NCI-H2171 treated with DMSO at 0.1 percent for 48 hours (cell line): ENCODE measurements around the gene BEND6.

Experiments
- DNase-seq: peaks from one replicate; lab custom pipeline; 2025; lab: John Stamatoyannopoulos, UW

Gene BEND6, protein sequence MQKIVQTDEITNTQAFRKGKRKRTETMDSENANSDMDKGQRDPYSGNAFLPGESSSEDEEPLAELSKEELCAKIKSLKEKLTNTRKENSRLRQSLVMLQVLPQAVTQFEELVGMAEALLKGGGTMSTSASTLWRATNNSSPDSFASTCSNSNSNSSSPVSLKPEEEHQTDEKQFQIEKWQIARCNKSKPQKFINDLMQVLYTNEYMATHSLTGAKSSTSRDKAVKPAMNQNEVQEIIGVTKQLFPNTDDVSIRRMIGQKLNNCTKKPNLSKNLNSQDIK

DNA sequence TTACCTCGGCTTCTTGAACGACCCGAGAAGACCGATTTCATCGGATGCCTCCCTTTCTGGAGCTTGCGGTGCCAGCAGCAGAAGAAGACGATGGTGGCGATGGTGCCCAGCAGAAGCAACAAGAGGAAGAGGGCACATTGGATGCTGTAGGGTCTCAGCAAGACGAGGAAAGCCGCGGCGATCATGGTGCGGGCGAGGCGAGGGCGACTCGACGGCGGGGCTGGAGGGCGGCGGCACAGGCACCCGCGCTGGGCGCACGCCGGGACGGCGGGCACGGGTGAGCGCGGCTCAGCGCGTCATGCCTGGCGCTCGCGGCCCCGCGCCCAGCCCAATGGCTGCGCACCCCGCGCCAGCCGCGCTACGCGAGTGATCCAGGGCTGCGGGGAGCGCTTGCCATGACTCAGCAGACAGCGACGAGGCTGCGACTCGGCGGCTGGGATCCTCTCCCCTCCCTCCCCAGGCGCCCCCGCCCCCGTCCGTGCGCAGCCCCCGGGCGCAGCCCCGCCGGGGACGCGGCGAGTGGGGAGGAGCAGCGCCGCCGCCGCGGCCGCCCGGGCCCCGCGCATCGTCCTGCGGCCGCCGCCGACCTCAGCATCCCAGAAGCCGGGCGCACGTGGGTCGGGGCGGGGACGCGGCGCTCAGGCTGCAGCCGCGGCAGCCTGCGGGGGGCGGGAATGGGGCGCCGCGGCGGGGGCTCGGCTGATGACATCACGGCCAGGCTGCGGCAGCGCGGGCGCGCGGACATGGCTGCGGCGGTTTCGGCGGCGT is at the start of gene BEND6:
TSS of gene BEND6 (plus strand) at position 705 of the 768 bp plus-strand sequence. CDS start 26,704 bp downstream, outside the sequence.
- DNase-seq, result peak; percentile 81

DNA sequence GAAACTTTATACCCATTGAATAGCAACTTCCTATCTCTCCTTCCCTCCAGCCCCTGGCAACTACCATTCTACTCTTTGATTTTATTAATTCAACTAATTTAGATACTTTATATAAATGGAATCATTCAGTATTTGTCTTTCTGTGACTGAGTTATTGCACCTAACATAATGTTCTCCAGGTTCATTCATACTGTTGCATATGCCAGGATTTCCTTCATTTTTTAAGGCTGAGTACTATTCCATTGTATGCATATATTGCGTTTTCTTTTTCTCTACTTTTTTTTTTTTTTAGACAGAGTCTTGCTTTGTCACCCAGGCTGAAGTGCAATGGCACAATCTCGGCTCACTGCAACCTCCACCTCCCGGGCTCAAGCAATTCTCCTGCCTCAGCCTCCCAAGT is 49.5 kb upstream of the BEND6 start:
- DNase-seq, result no peak

DNA sequence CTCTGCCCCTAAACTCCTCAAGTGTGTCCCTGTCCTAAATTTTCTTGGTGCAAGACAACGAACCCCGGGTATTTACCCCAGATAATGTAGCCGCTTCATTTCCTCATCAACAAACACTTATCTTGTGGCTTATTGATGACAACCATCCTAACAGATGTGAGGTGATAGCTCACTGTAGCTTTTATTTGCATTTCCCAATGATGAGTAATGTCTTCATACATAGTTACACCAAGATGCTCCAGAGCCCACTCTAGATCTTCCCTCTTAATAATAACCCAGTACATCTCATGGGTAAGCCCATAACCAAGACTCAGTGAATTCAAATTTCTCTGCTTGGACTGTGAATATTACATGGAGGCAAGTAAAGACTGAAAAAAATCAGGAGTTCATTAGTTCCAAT is 48.2 kb upstream of the BEND6 start:
- no peak for DNase-seq

DNA sequence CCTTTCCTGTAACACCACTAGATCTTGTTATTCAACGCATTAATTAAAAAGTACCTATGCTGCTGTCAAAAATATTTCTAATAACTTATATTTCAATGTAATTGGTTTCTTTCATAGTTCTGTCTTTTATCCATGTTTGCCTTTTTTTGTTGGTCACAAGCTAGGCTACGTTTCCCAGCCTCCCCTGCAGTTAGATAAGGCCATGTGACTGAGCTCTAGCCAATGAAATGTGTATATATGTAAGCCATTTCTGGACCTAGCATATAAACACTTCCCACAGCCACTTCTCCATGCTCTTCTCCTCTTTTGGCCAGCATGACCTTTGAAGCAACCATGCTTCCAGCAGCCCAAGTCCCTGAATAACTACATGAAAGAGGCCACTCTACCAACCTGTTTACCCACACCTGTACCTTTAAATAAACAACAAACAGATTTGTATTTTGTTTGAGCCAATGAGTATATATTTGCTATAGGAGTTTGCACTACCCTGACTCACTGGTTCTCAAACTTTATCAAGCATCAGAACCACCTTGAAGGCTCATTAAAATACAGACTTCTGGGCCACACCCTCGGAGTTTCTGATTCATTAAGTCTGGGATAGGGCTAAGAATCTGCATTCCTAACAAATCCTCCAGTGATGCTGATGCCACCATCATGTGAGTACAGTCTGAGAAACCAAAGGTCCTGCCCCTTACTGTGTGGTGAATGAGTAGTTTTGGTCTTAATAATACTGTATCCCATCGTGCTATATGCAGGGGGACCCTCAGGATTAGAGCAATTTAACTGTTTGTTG is 45.6 kb upstream of the BEND6 start:
- no peak for DNase-seq

DNA sequence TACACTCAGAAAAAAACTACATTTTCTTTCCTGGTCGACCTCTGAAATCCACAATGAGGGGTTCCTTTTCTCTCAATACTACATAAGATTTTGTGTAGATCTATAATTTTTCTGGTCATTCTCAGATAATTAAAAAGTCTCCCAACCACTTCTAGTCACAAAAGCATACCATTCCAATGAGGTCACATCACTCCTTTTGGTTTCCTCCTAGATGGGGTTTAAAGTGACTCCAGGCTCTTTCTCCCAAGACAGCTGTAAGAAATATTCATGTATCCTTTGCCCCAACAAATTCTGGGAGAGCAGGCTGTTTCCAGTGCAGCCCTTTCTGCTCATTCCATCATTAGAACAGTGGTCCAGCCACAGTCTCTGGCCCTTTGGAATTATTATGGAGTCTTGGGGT is 43.1 kb upstream of the BEND6 start:
- DNase-seq, result no peak

DNA sequence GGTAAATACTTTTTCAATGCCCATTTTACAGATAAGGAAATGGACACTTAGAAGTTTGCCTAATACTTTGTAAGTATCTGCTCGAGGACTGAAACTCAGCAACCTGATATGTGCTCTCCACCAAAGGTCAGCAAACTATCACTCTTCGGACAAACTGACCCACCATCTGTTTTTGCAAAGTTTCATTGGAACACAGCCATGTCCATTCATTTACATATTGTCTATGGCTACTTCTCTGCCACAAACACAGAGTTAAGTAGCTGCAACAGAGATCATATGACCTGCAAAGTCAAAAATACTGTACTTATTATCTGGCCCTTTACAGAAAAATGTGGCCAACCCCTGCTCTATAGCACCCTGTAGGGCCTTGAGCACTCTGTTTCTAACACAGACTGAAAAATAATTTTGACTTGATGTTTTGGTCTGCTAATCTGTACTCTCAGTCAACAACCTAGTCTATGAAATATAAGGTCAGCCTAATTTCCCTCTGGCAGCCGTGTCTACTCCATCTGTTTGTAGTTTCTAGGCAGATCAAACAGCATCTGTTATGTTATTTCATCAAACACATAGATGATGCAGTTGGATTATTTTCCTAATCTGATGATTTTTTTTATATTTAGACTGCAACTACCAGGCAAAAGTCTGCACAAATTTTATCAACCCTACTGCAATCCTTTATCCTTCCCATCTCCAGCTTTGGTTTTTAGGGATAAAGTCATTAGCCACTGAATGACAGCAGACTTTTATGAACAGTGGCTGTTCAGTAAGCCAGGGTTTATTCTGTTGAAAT is 41.4 kb upstream of the BEND6 start:
- peak; percentile 92 for DNase-seq

DNA sequence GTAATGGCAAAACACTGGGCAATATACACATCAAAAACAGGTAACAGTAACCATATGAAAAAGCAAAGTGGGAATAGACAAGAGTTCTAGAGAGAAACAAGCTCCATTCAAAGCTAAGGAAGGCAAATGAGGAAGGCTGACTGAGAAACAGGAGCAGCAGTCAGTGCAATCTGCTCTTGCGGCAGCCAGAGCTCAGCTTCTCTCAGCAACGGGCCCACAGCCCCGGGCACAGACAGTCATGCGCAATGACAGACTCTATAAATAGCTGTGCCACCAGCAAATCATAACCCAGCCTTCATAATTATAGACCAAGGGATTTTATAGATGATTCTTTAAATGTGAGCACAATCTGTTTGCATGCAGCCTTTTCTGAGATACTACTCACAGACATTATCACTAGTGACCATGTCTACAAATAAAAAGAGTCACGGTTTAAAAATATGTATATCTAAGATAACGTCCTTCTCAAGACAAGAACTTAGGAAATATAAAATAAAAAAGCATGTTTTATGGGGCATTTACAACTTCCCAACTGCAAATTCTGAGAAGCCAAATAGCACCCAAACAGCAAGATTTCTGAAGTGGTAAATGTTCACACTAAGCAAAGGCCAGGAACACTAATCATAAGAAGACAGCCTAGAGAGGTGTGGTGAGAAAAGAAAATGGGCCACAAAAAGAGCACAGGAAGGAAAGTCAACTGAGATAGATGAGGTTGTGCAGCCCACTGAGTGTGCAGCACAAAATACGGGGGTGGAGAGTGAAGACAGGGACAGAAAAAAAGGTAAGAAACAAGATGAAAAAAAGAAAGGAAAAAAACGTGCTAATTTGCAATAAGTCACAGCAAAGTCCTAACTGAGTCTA is 39.9 kb upstream of the BEND6 start:
- DNase-seq, result peak; percentile 80

DNA sequence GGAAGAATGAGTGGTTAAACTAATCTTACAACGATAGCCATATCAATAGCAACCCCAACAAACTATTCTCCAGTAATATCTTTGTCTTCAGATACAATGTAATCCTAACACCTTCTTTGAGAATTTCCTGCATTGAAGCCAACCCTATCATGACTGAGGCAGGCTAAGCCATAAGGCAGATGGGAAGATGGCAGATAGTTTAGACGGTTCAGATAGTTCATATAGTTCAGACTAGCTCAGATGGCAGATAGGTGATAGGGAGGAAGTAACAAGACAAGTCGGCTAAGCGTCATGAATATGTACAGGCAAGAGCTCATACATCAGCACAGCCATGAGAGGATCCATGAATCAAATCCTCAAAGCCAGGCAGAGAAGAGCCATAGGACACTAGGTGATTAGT is 39.1 kb upstream of the BEND6 start:
- no peak for DNase-seq

DNA sequence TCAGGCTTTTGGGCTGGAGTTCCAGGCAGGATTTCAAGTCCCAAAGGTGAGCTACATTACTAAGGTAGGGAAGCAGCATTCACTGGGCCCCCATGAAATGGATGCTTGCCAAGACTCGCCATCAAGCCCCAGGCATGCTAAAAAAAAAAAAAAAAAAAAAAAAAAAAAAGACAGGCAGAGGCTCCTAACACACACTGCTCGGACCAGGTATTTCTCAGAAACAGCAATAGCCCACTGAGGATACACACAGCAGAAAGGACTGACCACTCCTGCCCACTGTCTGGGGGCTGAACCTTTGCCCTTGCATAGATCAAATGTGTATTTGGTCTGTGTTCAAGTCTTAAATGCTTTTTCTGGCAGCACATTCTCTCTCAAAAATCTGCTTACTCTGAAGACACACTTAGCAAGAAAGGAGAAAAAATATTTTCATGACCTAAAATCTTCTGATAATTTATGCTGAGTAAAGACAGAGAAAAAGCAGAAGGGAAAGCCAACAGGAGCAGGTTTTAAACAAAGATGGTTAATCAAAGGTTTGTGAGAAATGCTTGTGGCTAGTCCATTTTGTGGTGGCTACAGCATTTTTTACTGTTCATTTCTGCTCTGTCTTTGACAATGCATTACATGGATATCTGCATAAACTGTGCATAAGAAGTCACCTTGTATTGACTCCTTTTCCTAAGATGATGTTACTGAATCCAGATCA is 37.9 kb upstream of the BEND6 start:
- DNase-seq, result peak; percentile 36

DNA sequence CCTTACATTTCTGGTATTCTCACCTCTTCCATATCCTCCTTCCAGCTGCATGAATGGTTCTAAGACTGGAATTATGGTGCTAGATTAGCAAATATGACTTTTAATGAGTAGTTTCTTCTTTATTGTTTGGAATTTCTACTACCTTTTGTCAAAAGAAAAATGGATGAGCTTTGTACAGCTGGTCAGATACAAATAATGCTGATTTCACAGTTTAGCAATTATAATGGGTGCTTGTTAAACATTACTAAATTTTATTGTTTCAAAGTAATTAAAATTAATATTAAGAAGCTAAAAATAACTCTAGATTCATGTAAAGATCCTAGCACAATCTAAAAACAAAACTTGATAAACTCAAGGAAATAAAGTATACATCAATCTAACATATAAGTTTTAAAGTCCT is 32.3 kb upstream of the BEND6 start:
- no peak for DNase-seq

DNA sequence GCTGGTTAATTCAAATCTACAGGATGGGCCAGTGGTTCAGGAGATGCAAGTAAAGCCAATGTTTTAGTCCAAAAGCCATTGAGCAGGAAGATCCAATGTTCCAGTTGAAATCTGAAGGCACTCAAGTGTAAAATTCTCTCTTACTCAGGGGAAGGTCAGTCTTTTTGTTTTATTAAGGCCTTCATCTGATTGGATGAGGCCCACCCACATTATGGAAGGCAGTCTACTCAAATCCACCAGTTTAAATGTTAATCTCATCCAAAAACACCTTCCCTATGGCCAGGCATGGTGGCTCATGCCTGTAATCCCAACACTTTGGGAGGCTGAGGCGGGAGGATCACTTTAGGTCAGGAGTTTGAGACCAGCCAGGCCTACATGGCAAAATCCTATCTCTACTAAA is 31.3 kb upstream of the BEND6 start:
- DNase-seq, result no peak

DNA sequence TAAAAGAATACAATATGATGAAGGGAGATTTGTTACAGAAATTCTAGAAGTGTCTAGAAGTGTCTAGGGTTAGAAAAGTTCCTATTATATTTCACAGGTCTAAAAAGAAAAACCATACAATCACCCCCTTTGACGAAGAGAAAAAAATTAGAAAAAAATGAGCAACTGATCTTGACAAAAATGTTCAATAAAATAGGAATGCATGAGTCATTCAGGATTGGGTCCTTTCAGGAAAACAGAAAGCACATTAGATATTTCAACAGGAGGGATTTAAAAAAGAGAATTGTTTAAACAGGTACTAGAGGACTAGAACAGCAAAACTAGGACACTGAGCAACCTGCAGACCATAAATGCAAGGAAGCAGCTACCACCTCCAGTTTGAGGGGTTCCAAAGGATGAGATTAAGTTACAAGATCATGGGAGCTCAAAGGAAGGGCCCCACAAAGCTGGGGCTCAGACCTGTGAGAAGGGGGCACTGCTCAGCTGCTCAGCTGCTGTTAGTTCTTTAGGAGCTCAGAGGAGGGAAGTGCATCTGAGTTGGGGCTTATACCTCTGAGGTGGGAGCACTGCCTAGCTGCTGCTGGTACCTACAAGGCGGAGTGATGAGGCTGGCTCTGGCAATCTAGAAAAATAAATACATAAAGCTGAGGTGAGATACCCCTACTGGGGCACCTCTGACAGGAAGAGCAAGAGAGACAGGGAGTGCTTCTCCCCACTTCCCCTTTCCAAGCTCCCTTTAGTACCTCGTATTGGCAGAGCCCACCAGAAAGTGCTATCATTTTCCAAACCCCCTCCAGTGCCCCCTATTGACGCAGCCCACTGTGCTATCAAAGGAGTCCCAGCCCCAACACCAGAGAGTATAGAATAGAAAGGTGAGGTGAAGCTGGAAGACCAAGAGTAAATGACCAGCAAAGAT is 27.1 kb upstream of the BEND6 start:
- DNase-seq, result no peak

DNA sequence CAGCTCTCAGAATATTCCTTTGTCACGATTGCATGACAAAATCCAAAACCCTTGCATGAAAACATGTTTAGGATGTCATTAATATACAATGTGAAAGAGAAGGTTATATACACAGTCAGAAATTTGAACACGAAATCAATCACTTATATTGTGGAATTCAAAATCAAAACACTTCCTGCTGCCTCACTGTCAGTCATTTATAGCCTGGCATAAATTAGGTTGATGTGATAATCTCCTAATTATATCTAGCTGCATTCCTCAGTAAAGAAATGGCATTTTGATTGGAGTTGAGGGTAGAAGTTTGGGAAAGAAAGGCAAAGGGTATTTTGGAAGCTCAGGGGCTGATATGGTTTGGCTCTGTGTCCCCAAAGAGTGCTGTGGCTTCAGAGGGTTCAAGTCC is 24.1 kb upstream of the BEND6 start:
- no peak for DNase-seq

DNA sequence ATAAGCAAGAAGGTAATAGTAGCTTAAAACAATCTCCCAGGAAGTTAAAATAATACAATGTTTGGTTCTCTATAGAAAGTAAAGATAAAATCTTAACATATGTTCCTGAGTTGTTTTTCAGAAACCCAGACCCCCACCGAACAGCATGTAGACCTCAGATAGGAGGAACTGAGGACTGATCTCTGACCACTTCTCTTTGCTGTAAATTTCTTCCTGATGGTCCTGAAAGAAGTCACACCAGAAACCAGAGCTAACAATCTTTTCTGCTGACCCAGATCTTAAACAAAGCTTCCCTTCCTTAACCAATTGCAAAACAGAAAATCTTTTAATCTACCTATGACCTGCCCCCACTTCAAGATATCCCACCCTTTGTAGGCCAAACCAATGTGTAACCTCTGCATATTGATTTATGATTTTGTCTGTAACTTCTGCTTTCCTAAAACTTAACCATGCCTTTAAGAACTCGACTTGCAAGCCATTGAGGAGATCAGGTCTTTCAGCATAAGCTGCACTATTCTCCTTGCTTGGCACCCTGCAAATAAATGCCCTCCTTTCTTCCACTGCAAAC is 21.9 kb upstream of the BEND6 start:
- no peak for DNase-seq

DNA sequence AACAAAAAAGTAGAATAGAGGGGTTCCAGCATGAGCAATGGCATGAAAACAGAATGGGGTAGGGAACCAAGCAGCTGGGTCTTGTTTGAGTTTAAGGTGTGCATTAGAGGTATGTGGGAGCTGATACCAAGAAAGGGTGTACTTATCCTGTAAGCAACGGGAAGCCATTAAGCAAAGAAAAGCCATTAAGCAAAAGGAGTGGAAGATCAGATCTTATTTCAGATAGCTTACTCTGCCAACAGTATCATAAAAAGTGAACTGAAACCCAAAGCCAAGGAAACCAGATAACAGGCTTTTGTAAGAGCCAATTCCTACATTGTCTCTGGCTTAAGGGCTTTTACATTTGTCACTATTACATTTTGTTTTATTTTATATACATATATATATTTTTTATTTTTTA is 21.3 kb upstream of the BEND6 start:
- peak; percentile 42 for DNase-seq

DNA sequence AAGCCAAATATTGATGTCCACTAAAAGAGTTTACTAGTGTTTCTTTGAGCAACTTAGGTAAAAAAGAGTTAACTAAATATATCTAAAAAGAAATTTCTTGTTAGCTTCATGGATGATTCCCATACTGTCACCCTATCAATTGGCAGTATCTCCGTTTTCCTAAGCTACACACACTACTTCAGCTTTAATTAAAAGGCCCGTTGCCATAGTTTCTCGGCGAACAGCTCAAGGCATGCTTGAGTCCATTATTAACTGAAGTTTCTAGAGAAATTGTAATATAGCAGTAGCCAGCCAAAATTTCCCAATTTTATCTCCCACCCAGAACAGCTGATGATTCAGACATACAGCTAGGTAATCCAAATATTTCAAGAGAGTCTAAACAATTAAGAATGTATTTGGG is 20.0 kb upstream of the BEND6 start:
- DNase-seq, result no peak

DNA sequence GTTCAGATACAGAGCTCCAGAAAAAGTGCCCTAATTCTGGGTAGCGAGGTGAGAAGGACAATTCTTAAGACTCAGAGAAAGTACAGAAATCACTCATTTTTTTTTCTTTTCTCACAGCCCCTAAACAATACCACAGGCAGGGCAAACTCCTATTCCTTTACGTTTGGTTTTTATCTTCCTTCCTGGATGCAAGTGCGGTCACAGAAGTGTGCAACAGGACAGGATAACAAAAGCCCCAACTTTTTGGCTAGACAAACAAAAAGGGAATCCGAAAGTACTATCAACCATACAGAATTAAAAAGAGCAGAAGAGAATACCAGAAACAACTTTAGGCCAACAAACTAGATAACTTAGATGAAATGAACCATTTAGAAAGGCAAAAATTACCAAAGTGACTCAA is 18.4 kb upstream of the BEND6 start:
- DNase-seq, result no peak

DNA sequence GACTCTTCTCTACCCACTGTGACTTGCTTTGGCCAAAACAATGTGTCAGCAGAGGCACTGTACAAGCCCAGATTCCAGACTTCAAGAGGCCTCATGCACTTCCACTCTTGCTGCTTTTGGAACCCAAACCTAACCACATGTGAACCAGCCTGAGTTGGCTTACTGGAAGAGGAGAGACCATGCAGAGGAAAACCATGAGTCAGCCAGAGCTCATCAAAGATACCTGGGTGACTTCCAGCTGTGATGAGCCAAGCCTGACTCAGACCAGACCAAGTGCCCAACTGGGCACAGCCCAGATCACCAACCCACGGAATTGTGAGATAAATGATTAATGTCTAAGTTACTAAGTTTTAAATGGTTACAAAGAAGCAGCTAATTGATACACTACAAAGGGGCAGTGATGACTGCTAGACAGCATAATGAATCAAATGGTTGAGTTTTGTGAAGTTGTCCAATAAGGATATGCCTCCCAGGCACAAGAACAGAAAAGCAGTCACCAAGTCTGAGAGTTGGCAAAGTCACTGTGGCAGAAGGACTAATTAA is 16.2 kb upstream of the BEND6 start:
- no peak for DNase-seq

DNA sequence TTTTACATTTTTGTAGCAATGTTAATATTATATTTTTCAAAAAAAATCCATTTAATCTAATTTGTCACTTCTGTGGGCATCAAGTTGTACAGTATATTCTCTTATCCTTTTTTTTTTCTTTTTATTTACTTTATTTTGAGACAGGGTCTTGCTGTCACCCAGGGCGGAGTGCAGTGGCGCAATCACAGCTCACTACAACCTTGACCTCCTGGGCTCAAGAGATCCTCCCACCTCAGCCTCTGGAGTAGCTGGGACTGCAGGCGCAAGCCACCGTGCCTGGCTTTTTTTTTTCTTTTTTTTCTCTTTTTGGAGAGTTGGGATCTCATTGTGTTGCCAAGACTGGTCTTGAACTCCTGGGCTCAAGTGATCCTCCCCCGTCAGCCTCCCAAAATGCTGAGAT is 14.4 kb upstream of the BEND6 start:
- DNase-seq, result no peak
